Stimulated activated CD4-positive, alpha-beta T cell treated with anti-CD3 and anti-CD28 coated beads, Interleukin-1b, Interleukin-23, amount 100 ng/mL, for 4 hours (primary cell): Measurements from ENCODE around the gene SCNN1A.
"Not testable (repeated sequence)": the region's sequence is repeated elsewhere in the genome, so short reads cannot be mapped to it uniquely, and the experiment has no call there.

Source experiments
- DNase-seq, 2 donors: peaks; one replicate each; pipeline ENCODE4 v3.0.0-alpha.2; 2020; ENCODE audit warnings: low read depth in 2 of 2

SCNN1A gene

DNA sequence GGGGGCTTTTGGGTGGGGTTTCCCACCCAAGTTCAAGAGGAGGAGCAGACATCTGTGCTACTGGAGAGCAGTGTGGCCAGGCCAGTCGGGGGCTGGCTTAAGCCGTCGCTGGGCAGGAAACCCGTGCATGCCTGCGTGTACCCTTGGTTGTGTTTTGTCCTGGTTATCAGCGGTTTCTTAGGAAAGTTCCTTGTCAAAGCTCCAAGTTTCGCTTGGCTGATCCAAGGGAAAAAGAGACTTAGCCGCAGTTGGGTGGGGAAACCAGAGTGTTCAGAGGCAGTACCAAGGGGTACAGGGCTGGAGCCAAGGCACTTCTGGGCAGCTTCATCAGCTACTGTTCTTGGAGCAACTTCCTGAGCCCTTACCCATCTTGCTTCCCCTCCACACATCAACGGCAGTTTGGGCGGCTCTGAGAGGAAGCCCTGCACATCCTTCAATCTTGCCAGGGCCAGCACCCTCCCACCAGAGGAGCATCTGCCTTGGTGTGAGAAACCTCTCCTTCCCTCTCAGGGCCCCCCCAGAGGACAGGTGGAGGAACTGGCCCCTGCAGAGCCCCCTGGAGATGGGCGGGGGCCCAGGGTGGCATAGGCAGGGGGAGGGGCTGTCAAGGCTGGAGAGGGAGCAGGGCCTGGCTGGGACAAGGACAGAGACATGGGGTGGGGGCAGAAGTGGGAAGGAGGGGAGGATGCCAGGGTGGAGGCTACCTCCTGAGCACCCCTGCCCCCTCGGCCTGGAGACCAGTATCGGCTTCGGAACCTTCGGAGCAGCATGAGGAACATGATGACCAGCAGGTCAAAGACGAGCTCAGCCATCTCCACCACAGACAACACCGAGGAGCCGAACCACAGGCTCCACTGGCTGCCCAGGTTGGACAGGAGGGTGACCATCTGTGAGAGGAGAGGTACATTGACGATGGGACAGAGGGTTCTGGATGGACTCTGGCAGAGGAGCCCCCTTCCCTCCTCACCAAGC lies 27.7 kb downstream of the SCNN1A start:
- no peak for DNase-seq

DNA sequence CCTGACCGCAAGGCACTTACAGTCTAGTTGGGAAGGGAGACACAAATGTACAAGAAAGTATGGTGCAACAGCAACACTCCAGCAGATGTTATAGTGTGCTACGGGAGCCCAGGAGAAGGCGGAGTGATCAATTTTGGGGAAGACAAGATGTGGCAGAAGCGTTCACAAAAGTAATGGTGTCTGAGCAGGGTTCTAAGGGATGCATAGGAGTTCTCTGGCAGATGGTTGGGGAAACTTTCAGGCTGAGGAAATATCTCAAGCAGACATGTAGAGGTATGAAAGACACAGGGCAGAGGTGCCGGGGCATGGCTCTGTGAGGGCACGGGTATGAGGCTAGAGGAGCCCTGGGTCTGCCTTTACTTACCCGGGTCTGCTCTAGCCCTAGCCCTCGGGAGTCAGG lies 28.4 kb downstream of the SCNN1A start:
- DNase-seq, result no peak

DNA sequence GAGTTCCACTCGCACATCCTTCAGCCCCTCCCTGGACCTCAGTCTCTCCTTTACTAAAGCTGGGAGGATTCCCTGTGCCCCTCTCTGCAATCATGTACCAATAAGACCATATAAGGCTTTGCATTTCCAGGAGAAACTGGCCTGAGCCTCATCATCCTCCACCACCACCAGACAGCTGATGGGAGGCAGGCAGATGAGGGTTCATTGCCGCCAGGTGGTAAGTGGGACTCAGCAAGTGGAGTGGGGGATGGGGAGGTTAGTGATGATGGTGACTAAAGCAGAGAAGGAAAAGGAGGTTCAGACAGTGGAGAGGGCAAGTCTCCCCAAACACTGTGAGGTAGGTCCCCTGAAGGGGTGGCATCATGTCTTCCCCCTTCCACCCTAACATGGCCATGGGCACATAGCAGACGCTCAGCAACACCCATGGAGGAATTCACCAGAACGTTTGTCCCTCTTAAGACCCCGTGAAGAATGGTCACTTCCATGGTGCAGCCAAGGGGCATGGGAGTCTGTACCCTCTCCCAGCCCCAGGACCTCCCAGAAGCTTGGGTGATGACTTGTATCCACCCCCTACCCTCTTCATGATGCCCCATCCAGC lies 29.0 kb downstream of the SCNN1A start:
- no peak for DNase-seq

DNA sequence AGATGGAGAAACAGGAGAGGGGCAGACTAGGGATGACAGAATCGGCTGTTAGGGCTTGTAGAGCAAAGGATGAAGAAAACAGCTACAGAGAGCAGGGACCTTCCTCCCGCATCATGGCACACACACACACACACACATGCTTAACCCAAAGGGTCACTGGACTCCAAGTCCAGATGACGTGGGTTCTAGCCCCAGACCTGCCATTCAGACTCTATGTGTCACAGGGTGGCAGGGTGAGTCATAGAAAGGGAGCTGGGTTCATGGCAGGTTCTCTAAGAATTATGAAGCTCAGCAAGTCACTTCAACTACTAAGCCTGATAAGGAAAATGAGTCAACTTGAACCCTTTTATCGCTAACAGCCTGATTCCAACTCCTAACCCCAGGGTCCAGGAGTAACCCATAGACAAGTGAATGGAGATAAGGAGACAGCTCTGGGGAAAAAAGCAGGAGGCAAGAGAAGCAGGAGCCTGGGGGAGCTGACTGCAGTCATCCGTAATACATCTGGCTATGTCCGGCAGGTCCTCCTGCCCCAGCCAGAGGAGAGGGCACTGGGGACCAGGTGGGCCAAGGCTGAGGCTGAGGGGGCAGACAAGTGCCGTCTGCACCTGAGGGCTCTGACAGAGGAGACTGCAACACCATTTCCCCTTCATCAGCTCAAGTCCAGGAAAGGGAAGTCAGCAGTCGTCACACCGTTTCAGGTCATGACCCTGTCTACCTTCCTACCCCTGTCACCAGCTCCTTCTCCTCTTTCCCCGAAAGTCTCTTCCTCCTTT lies 29.9 kb downstream of the SCNN1A start:
- DNase-seq, result peak in 1 of 2 donors; percentile 25

DNA sequence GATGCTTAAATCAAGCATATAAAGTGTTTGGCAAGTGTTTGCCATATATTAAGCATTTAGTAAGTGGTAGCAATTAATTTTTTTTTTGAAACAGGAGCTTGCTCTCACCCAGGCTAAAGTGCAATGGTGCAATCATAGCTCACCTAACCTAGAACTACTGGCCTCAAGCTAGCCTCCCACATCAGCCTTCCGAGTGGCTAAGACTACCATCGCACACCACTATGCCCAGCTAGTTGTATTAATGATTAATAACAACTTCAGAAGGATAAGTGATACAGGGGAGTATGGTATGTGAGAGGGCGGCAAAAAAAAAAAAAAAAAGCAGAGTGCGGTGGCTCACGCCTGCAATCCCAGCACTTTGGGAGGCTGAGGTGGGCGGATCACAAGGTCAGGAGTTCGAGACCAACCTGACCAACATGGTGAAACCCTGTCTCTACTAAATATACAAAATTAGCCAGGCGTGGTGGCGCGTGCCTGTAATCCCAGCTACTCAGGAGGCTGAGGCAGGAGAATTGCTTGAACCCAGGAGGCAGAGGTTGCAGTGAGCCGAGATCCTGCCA lies 31.2 kb downstream of the SCNN1A start:
- DNase-seq, result not testable (repeated sequence)

DNA sequence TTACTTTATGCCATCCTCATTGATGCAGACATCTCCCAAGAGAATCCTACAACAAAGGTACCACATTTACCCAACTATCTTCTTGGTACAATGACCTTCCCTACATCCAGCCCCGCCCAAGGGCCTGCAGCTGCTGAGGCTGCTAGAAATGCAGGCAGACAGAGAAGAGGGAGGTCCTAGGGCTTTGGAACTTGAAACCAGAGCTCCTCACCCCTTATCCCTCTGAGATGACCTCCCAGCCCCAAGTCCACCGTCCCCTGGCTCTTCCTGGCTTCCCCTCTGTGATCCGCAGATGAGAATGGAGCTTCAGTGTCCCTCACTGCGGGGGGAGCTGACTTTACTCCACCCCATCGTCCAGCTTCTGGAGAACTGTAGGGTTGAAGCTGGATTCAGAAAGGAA lies 31.8 kb downstream of the SCNN1A start:
- no peak for DNase-seq

DNA sequence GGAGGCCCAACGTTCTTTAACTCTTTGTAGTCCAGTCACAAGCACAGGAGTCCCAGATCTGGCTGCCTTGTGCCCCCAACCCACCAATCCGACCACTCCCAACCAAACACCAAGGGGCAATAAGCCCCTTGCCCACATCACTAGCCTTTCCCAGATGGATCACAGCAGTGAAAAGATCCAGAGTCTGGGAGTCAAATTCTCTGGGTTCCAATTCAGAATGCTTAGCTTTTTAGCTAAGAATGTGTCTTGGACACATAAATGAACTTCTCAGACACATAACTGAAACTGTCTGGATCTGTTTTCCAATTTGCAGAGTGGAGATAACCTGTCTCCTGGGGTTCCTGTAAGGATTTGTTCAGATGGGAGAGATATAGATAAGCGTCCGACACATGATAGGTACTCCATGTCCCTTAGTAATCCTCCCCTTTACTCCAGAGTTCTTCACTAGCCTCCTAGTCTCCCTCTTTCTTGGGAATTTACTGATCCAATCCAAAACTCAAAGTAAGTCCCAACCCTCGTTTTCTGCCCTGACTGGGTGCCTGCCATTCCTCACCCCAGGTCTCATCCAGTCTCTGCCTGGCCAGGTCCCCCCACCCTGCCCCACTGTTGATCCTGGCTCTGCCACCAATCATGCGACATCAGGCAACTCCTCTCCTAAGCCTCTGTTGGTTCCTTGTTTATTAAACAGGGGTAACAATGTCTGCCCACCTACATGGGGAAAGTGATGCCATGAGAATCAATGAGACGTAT lies 33.0 kb downstream of the SCNN1A start:
- DNase-seq, result no peak

DNA sequence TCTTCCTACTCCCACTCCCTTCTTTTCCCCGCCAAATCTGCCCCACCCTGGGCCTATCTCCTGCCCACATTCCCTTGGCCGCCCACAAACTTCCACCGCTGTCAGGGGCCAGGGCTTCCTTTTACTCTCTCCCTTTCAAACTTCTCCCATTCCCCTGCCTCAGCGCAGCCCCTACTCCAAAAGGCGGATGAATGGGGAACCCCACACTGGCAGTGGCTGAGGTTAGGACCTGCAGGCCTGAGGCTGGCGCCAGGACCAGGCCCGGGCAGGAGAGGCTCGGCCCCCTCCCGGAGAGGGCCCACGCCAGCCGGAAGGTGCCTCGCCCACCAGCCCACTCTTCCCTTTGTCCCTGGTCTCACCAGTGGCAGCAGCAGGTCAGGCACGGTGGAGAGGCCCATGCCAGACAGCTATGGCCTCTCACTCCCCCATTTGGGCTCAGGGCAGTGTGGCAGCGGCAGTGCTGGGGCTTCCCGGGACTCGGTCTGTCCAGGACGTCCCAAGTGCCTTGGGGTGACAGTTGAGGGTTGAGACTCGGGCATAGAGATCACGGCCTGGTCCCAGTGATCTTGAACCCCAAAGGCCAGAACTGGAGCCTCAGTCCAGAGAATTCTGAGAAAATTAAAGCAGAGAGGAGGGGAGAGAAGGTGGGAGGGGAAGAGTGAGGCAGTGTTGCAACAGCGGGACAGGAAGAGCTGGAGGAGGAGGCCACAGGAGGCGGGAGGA lies 33.8 kb downstream of the SCNN1A start, which contains the start of gene TNFRSF1A:
TSS of gene TNFRSF1A (minus strand) at position 660 of the 723 bp plus-strand sequence. CDS start at position 398, 262 bp downstream.
- peak; percentile 25 to 32 for DNase-seq

DNA sequence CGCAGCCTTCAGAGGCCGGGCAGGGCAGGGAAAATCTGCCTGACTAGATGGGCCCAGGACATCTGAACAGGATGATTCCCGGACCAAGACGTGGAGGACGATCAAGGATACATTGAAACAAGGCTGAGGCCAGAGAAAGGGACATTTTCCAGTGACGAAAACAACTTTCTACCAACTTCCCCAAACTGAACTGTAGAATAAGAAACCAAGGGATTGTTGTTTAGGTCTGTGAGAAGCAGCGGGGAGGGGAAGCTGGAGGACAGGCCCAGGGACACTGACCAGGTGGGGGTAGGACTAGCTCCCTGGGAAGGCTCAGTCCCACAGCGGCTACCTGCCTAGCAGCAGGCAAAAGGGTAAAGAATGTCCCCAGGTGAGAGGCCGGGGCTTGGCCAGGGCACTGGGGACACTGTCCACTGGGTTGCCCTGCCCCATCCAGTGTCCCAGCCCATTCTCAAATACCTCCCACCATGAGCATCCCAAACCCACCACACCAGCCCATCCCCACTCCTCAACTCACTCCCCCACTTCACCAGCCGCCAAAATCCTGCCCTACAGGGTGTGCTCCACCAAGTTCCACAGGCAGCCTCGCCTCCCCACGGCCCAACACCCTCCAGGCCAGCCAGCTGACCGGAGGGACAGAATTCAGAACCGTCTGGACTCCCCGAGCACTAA lies 34.5 kb downstream of the SCNN1A start:
- no peak for DNase-seq

DNA sequence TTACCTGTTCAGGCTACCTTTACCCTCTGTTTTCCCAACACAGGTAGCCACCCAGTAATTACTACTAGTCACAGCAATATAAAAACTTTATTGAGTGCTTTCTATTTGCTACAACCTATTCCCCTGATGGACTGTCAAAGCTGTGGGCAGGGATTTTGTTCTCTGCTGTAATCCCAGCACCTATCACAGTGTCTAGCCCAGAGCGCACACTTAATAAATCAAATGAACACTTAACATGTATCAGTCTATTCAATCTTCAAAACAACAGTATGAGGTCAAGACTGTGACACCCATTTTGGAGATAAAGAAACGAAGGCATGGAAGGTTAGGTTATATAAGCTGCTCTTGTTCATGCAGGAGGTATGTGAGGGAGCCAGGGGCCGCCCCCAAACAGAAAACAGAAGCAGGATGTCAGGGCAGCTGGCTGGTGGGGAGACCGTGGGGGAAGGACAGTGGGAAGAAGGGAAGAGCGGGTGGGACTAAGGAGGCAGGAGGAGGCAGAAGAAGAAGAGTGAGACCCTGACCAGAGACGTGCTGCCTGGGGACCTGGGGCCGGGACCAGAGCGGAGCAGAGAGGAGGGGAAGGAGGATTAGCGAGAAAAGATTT lies 35.2 kb downstream of the SCNN1A start:
- no peak for DNase-seq

DNA sequence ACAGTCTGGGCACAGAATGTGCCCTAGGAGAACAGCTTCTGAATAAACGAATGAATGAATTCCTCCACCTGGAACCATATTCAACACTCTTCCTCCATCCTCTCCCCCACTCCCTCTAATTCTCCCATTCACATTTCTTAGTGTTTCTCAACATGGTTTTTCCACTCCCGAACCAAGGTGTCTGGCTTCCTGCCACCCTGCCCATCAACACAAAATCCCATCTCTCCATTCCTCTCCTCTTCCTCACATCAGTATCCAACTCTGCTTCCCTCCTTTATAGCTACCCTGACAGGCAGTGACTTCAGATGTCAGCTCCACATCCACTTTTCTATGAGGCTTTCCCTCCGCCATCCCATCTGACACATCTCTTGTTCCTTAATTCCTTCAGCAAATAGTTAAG lies 36.4 kb downstream of the SCNN1A start:
- no peak for DNase-seq

DNA sequence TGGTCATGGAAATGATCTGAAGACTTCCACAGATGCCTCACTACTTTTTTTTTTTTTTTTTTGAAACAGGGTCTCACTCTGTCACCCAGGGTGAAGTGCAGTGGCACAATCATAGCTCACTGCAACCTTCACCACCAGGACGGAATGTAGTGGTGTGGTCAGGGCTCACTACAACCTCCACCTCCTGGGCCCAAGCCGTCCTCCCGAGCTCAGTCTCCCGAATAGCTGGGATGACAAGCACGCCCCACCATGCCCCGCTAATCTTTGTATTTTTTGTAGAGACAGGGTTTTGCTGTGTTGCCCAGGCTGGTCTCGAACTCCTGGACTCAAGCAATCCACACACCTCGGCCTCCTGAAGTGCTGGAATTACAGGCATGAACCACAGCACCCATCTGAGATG lies 36.8 kb downstream of the SCNN1A start:
- DNase-seq, result not testable (repeated sequence)

DNA sequence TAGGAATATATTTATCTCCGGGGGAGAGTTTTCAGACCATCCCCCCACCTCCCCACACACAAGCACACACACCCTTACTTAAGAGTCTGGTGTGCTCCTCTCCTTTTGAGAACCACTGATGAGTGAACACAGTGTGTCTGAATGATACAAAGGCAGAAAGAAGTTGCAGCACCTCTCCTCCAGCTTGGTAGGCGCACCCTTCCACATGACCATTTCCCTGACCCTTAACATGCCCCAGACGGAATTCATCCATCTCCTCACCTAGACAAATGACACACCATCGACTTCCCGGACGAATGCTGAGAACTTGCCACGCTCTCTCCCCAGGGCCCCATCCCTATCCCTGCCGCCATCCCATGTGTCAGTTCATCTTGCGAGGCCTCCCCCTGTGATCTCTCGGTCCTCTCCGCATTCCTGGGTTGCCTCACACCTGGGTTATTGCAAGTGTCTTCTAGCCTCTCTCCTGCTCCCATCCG lies 37.4 kb downstream of the SCNN1A start:
- DNase-seq, result no peak

DNA sequence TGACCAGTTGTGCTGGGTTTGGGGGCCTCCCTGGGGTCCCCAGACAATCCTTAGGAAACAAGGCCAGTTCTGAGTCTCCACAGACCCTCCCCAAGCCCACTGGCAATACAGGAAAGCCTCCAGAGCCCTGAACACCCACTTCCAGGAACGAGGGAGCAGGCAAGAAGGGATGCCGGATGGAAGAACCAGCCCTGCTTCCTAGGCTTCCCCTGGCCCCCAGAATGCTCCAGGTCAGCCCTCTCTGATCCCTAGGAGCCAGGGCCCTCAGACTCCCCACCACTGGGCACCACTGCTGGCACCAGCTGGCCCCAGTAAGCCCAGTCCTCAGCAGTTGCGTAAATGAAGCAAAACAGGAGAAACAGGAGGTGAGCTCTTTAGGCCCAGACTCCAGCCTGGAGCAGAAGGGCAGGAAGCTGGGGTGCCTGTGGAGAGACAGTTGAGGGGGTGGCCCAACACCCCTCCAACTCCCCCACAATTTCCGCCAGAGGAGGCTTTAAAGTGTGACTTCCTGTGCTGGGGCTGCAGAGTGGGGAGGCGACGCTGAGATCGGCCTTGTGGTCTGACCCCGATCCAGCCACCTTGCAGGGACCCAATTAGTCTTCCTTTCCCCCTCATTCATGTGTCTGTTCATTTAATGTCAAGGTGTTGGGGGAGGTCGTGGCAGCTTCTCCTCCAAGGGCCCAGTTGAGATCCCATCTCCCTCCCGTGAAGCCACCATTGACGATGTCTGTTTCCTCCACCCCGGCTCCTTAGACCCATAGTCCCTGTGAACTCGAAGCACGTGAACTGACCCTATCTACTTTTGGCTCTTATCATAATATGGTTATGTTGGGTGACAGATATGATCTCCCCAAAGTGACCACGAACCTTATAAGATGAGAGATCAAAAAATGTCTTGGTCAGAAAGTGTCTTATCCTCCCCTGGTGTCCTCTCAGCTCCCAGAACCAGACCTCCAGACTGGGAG lies 38.2 kb downstream of the SCNN1A start:
- DNase-seq, result no peak

DNA sequence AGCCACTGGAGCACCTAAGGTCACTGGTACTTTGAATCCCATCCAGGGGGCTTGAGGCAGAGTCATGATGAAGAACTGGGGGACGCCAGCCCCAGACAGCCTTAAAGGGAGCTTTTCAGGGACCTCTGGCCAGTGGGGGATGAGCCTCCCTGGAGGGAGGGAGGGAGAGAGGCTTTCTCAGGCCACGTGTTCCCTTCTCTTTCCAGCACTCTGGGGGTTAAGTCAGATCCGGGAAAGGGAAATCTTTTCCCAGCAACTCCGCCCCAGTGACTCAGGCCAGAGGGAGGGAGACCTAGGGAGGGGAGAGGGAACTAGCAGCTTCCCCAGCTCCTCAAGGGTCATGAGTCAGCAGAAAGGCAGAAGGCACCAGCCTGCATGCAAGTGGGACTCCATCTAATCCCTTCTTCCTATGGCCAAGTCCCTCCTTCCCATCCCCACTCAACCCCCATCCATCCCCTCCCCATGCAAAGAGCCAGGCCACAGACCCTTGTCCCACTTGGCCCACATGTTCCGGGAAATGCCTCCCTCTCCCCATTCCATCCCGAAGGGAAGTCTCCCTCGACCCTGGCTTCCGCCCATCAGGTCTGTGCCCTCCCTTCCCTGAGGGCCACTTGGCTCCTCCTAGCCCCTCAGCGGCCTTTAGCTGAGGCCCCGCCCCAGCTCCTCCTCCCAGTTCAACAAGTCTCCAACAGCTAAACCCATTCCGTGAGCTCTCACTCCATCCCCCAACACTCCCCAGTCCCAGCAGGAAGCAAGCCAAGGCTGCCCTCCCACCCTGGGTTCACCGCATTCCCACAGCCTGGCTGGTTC lies 39.1 kb downstream of the SCNN1A start:
- peak in 1 of 2 donors; percentile 39 for DNase-seq

DNA sequence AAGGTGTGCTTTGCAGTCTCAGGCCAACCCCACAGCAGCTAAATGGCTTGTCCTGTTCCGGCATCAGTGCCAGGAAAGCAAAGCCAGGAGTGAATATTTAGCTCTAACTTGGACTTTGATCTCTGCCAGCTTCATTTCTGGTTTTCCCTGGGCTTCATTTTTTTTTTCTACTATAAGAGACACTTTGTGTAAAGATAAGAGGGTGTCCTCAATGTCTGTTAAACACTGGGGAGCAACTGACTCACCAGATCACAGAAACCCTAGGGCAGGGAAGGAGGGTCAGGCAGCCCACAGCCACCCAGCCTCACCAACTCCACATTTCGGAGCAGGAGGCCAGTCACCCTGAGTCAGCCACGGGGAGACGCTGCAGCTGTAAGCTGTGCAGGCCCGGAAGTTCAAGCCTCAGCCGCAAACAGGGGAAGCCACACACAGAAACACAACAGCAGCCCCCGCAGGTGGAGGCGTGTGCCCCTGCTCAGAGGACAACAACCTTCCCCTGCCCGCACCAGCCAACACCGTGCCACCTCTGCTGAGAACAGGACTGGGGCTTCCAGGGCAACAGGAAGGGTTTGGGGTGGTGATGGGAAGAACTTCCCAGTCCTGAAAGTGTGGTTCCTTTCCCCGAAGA lies 39.8 kb downstream of the SCNN1A start:
- DNase-seq, result peak; percentile 69 to 83

DNA sequence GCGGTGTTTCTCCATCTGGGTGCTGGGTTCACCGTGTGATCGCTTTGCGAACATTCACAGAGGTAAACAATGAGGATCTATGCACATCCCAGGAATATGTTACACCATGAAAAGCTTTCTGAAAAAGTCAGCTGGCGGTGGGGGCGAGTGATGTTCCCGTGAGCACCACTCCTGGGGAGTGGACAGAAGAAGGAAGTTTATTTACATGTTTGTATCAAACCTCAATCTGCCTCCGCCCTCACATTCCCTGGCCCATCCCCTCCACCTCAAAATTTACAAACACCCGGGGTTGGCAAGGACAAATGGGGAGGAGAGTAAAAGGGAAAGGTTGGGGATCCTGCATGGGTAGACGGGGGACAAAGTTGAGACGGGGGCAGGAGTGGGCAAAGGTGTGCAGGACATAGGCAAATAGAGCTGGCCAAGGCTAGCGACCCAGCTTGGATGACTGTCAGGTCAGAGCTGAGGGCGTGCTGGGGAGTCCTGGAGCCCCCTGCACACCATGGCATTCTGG lies 40.4 kb downstream of the SCNN1A start:
- no peak for DNase-seq
